Measurements from ENCODE around the gene CLEC4M.

Gene CLEC4M

GRCh38 chr19:7718668-7719067 lies 44.4 kb upstream of the CLEC4M start:
- H3K4me3 ChIP-seq (ENCODE audit: low read depth, low read length, poor library complexity, severe bottlenecking) = no peak overlapping the region
- H3K4me2 ChIP-seq (ENCODE audit: low read length) = no peak overlapping the region
- no peak overlapping the region for H2AFZ ChIP-seq (ENCODE audit: low read length)
- no peaks in the 10 kb centered on the region for H3K9me2 ChIP-seq (ENCODE audit: low read depth, low read length)
- H3K36me3 ChIP-seq (ENCODE audit: insufficient read depth, low read length) = no peaks in the 10 kb centered on the region
- H3K4me1 ChIP-seq (ENCODE audit: insufficient read depth, low read length, severe bottlenecking) = no peaks in the 10 kb centered on the region
- H3F3A ChIP-seq (ENCODE audit: insufficient read depth, low read length) = no peaks in the 10 kb centered on the region
- H3K9ac ChIP-seq (ENCODE audit: low read length) = no peak overlapping the region
- no peaks in the 10 kb centered on the region for H3K79me2 ChIP-seq (ENCODE audit: insufficient read depth, low read length)
- no peaks in the 10 kb centered on the region for H3K9me3 ChIP-seq (ENCODE audit: low read length)
- no peak overlapping the region for H3K27ac ChIP-seq (ENCODE audit: low read depth, low read length, poor library complexity, severe bottlenecking)
- peaks cover 6% of the 10 kb centered on the region; the same call in 1 of the 2 replicates for H3K27me3 ChIP-seq (ENCODE audit: insufficient read depth, low read length)
- no peaks in the 10 kb centered on the region for H4K20me1 ChIP-seq (ENCODE audit: insufficient read depth, low read length)
- TF ChIP-seq CTCF (IDR thresholded peaks at IDR 0.05; ENCODE audit: low read length) (no peak), EZH2 (IDR thresholded peaks at IDR 0.05; ENCODE audit: borderline replicate concordance, low read length) (no peak)

GRCh38 chr19:7720351-7720750 lies 42.7 kb upstream of the CLEC4M start:
- H3K27me3 ChIP-seq (ENCODE audit: insufficient read depth, low read length) = peaks cover 6% of the 10 kb centered on the region; the same call in 1 of the 2 replicates
- H3K4me3 ChIP-seq (ENCODE audit: low read depth, low read length, poor library complexity, severe bottlenecking) = no peak overlapping the region
- no peak overlapping the region for H3K4me2 ChIP-seq (ENCODE audit: low read length)
- H3K27ac ChIP-seq (ENCODE audit: low read depth, low read length, poor library complexity, severe bottlenecking) = no peak overlapping the region
- H3K9ac ChIP-seq (ENCODE audit: low read length) = no peak overlapping the region
- H3K36me3 ChIP-seq (ENCODE audit: insufficient read depth, low read length) = no peaks in the 10 kb centered on the region
- H2AFZ ChIP-seq (ENCODE audit: low read length) = no peak overlapping the region
- H4K20me1 ChIP-seq (ENCODE audit: insufficient read depth, low read length) = no peaks in the 10 kb centered on the region
- H3K79me2 ChIP-seq (ENCODE audit: insufficient read depth, low read length) = no peaks in the 10 kb centered on the region
- no peaks in the 10 kb centered on the region for H3K9me3 ChIP-seq (ENCODE audit: low read length)
- TF ChIP-seq EZH2 (IDR thresholded peaks at IDR 0.05; ENCODE audit: borderline replicate concordance, low read length) (no peak), CTCF (IDR thresholded peaks at IDR 0.05; ENCODE audit: low read length) (no peak)
- H3F3A ChIP-seq (ENCODE audit: insufficient read depth, low read length) = no peaks in the 10 kb centered on the region
- no peaks in the 10 kb centered on the region for H3K4me1 ChIP-seq (ENCODE audit: insufficient read depth, low read length, severe bottlenecking)
- no peaks in the 10 kb centered on the region for H3K9me2 ChIP-seq (ENCODE audit: low read depth, low read length)

- TF ChIP-seq EZH2 (IDR thresholded peaks at IDR 0.05; ENCODE audit: borderline replicate concordance, low read length) (no peak), CTCF (IDR thresholded peaks at IDR 0.05; ENCODE audit: low read length) (no peak)
- Histone ChIP-seq H3K9ac (ENCODE audit: low read length) (no peak overlapping the region), H2AFZ (ENCODE audit: low read length) (no peak overlapping the region)
Measured at GRCh38 chr19:7722231-7722651, 40.8 kb upstream of the CLEC4M start.

More at GRCh38 chr19:7722231-7722651, 40.8 kb upstream of the CLEC4M start:
- Histone ChIP-seq H3K79me2 (ENCODE audit: insufficient read depth, low read length) (no peaks in the 10 kb centered on the region), H3K27ac (ENCODE audit: low read depth, low read length, poor library complexity, severe bottlenecking) (no peak overlapping the region), H3K4me3 (ENCODE audit: low read depth, low read length, poor library complexity, severe bottlenecking) (no peak overlapping the region), H3K4me1 (ENCODE audit: insufficient read depth, low read length, severe bottlenecking) (no peaks in the 10 kb centered on the region), H3F3A (ENCODE audit: insufficient read depth, low read length) (no peaks in the 10 kb centered on the region), H3K36me3 (ENCODE audit: insufficient read depth, low read length) (no peaks in the 10 kb centered on the region), H4K20me1 (ENCODE audit: insufficient read depth, low read length) (no peaks in the 10 kb centered on the region), H3K9me3 (ENCODE audit: low read length) (no peaks in the 10 kb centered on the region), H3K27me3 (ENCODE audit: insufficient read depth, low read length) (no peaks in the 10 kb centered on the region), H3K9me2 (ENCODE audit: low read depth, low read length) (no peaks in the 10 kb centered on the region), H3K4me2 (ENCODE audit: low read length) (no peak overlapping the region)
